Measurements from ENCODE around the gene GBA3.

Gene GBA3

DNA sequence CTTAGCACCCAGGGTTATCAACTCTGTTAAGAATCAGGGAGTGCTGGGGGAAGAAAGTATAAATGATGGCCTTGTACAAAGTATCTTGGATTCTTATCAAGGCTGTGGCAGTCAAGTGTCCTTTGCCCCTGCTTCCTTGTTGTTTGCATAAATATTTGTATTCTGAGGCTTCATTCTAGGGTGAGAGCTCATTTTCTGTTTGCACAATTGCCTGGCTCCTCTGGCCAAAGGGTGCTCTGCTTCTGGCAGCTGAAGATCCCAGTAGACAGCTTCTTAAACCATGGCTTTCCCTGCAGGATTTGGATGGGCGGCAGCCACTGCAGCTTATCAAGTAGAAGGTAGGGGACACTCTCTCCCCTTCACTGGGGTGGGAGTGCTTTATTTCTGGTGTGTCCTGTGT, at the start of gene GBA3:
TSS of gene GBA3 (plus strand) at position 202 of the 400 bp plus-strand sequence.
- no peak for DNase-seq (ENCODE audit: low spot score)

GRCh38 chr4:22643952-22644351, 48.8 kb upstream of the GBA3 start:
- DNase-seq (ENCODE audit: low spot score), result no peak

GRCh38 chr4:22645481-22646182, 47.1 kb upstream of the GBA3 start:
- no peak for DNase-seq (ENCODE audit: low spot score)

- no peak for DNase-seq (ENCODE audit: low spot score)
Measured at GRCh38 chr4:22648996-22649395, 43.7 kb upstream of the GBA3 start.

DNA sequence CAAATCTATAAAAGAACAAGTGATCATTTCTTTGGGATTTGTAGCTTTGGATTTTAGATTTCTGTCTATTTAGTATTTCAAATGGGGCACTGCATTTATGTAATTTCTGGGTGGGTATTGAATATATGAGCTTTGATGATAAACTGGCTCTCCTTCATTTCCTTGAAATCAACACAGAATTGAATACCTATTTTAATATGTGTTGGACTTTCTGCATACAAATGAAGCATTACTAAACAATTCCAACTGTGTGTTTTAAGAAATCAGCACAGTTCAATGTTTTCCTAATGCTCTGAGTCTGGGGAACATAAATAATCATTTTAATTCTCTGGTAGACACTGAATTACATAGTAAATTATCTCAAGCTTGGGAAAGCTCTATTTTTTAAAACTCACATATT, 42.0 kb upstream of the GBA3 start:
- DNase-seq (ENCODE audit: low spot score), result no peak

- DNase-seq (ENCODE audit: low spot score), result no peak
Measured at GRCh38 chr4:22653752-22654151, 39.0 kb upstream of the GBA3 start.

- no peak for DNase-seq (ENCODE audit: low spot score)
Measured at GRCh38 chr4:22661443-22661842, 31.3 kb upstream of the GBA3 start.

GRCh38 chr4:22667332-22667940, 25.3 kb upstream of the GBA3 start:
- no peak for DNase-seq (ENCODE audit: low spot score)

- no peak for DNase-seq (ENCODE audit: low spot score)
Measured at GRCh38 chr4:22668301-22668700, 24.4 kb upstream of the GBA3 start.

DNA sequence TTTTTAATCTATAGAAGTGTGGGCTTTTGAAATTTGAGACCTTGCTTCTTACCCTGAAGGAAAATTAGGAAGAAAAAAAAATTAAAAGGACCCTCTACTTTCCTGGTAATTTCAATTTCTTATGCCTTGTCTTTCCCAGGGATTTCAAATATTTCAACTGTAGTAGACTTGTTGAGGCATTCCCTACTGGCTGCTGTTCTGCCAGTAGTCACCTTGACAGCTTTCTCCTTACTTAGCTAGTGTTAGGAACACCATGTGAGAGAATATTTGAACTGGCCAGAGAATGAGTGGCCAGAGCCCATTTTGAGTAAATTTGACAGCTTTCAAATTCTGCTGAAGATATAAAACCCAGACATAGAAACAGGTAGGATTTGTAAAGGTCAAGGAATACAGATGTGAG, 24.0 kb upstream of the GBA3 start:
- DNase-seq (ENCODE audit: low spot score), result no peak

- no peak for DNase-seq (ENCODE audit: low spot score)
Measured at GRCh38 chr4:22670956-22671355, 21.8 kb upstream of the GBA3 start.

DNA sequence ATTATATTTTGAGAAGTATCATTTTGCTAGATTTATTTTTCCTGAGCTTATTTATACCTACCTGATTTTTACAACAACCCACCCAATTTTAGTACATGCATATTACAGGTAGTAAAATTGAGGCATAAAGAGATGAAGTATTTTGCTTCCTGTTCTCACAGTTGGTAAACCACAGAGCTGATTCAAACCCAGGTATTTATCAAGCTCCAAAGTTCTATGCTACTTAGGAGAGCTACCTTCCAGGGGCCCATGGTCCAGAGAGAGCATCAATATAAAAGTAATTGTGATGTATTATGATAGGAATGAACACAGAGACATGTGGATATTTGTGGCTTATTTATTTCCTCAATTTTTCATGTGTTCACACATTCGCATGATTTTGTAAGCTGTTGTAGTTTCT, 20.2 kb upstream of the GBA3 start:
- DNase-seq (ENCODE audit: low spot score), result no peak

DNA sequence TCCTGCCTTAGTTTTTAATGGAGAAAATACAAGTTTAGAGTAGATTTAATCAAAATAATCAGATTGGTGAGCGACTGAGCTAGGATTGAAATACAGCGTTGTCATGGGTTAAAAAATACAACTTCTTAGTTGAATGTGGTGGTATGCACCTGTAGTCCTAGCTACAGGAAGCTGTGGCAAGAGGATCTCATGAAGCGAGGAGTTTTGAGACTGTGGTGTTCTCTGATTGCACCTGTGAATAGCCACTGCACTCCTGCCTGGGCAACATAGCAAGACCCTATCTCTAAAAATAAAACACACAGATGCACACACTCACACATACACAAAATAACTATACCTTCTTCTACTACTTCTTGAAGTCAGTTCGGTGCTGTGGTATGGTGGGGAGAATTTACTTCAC, 19.8 kb upstream of the GBA3 start:
- DNase-seq (ENCODE audit: low spot score), result no peak

DNA sequence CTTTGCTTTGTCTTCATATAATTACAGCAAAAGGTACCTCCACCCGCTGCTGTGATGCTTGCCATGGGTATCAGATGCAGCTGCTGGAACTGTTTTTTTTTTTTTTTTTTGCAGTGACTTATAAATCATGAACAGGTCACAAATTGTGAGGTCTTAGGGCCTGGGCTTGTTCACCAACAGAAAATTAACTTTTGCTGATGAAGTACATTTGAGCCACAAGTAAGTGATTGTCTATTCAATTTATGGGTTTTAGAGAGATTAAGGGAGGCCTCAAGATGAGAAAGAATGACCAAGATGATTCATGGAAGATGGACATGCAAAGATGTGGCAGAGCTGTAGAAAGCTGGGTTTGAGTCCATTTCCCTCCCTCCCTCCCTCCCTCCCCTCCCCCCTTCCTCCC, 18.0 kb upstream of the GBA3 start:
- no peak for DNase-seq (ENCODE audit: low spot score)

DNA sequence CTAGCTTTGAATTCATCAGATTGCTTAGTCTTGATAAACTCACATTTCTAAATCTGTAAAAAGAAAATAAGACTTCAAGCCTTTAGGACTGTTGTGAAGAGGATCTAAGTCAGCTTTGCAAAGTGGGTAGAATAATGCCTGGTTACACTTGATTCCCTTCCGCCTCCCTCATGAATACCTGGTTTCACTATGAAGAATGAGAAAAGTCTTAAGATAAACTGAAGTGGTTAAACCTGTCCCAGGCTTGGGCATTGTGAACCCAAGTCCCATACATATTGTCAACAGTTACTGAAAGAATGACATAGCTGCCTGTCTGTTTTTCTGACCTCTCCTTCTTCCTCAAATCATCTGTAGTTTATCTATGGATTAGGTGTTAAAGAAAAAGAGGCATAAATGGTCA, 16.7 kb upstream of the GBA3 start:
- DNase-seq (ENCODE audit: low spot score), result no peak

- no peak for DNase-seq (ENCODE audit: low spot score)
Measured at GRCh38 chr4:22677780-22678179, 15.0 kb upstream of the GBA3 start.

GRCh38 chr4:22678940-22679854, 13.5 kb upstream of the GBA3 start:
- peak; percentile 51 for DNase-seq (ENCODE audit: low spot score)

DNA sequence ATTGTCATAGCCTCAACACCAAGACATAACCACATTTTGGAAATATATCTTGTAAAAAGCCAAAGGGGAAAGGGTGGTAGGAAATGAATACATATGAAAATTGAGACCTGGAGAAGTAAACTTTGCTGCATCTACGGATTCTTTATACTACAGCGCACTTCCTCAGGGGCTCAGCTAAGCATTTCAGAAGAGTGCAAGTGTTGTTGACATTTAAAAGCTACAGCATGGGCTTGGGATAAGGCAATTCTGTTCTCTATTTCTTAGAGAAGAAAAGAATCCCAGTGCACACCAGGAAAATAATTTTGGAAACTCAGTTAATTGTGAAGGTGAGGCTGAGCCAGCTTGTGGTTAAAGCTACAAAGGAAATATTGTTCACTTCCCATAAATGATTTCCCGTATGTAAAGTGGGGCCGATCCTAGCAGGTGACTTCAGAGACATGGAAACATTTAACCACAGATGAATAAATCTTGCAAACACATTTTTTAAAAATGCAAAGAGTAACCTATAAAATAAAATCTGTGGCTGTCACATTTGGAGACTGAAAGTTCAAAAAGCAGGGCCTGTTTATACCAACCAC, 12.6 kb upstream of the GBA3 start:
- no peak for DNase-seq (ENCODE audit: low spot score)

DNA sequence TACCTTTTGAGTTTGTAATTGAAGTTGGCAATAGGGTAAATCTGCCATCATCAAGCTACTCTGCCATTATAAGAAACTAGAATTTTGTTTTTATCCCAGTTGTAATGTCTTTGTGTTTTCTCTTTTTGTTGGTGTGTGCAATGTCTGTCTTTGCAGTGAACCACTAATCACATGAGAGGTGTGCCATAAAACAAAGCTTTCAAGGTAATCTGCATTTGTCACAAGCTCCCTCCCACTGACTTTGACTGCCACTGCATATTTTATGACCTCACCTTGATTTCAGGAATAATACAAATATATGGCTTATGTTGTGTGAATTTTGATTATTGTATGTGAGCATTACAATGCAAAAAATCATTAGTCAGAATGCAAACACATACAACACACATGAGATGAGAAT, 9.0 kb upstream of the GBA3 start:
- no peak for DNase-seq (ENCODE audit: low spot score)

DNA sequence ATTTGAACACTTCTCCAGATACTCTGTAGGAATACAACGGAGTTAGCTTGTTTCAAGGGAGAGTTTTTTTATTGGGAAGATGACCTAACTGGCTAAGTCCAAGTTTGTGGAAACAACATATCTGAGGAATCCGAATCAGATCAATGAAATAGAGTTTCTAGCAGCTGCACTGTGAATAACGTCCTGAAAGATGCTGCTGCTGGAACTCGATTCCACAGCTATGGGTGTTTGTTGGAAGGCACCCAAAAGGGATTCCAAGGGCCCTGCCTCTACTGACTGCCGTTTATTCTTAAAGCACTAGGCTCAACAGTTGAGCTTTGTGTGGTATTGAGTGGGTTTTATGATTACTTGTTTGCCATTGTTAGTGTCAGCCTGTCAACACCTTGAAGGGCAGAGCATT, 6.6 kb upstream of the GBA3 start:
- no peak for DNase-seq (ENCODE audit: low spot score)

- no peak for DNase-seq (ENCODE audit: low spot score)
Measured at GRCh38 chr4:22688236-22688635, 4.5 kb upstream of the GBA3 start.

- DNase-seq (ENCODE audit: low spot score), result no peak
Measured at GRCh38 chr4:22689428-22689827, 3.3 kb upstream of the GBA3 start.

DNA sequence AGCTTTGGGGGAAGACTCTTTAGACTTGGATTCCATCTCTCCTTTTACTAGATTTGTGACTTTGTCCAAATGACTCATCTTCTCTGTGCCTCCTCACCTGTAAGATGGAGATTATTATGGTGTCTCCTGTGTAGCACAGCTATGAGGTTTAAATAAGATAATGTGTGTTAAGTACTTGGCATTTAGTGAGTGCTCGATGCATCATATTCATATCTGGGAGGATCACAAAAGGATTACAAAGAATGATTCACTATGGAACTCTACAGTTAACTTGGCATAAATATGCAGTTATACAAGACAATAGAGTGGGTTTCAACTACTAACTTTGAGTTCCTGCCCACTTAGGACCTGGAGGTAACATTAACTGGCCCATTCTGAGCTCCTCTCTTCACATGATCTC, 2.3 kb downstream of the GBA3 start:
- DNase-seq (ENCODE audit: low spot score), result no peak

All from globus pallidus (tissue), 1 donor.